HG03103 (cell line): ENCODE measurements around the gene HTR3E.

Source experiments
- ATAC-seq: cut with Tn5 transposase; IDR thresholded peaks from one replicate; pipeline ENCODE4 v1.9.1; 2021; ENCODE audit warnings: low read depth; ENCODE audit not compliant: unreplicated experiment

The HTR3E gene

DNA sequence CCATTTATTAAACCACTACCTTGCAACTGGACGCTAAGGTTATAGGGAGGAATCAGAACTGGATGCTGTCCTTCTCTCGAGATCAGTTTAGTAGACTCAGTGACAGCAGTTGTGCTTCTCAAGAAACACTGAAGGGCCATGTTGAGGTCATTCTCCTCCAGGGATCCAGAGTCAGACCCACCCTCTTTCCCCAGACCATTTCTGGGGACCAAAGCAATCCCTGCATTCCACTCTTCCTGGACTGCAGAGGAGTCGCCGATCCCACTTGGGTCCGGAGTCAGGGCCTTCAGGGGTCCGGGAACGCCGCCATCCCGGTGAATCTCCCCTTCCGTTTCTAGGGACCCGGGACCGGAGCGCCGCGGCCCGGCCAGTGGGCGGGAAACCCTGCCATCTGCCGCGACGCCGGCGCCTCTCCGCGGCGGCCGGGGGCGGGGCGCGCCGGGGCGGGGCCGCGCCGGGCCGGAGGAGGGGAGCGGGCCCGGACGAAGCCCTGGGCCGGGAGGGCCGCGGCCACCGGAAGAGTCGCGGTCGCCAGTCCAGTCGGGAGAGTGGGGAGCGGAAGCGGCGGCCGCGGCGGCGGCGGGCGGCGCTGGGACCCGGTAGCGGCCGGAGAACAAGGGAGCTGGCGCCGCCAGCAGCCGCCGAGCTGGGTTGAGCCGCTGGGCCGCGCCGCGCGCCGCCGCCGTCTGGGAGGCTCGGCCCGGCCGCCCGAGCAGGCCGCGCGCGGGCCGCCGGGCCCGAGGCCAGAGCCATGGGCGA is 58.2 kb downstream of the HTR3E start, which contains the start of gene DVL3:
DVL3 (plus strand) TSS at position 493 of the 759 bp plus-strand sequence; CDS start at position 752, 259 bp downstream.
- peak; percentile 62 for ATAC-seq

DNA sequence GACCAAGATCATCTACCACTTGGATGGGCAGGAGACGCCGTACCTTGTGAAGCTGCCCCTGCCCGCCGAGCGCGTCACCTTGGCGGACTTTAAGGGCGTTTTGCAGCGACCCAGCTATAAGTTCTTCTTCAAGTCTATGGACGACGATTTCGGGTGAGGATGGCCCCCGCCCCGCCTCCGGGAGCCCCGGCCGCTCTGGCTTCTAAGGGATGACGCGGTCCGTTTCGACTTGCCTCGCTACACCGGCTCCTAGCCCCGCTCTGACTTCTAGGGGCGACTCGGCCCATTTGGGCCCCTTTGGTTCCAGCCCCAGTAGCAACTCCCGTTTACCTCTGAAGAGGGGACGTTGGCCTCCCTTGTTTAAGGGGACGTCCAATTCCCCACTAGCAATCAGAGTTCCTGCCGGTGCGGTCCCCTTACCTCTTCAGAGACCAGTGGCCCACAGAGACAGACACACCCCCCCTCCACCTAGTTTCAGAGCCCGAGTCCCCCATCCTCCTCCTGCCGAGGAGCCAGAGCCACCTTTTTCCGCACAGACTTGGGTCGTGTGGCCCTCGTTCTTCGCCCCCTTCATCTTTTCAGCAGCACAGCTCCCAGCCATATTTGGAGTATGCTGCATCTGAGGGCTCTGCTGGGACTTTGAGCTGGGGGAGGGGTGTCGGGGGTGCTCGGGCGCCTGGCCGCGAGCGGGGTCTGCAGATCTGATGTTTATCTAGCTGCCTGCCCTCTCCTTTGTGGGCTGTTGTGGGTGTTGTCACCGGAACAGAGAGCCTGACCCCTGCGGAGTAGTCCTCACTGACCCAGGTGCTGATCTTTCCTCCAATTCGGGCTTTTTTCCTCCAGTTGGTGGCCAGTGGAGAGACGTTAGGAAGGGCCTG is 59.0 kb downstream of the HTR3E start:
- ATAC-seq: peak; percentile 8

DNA sequence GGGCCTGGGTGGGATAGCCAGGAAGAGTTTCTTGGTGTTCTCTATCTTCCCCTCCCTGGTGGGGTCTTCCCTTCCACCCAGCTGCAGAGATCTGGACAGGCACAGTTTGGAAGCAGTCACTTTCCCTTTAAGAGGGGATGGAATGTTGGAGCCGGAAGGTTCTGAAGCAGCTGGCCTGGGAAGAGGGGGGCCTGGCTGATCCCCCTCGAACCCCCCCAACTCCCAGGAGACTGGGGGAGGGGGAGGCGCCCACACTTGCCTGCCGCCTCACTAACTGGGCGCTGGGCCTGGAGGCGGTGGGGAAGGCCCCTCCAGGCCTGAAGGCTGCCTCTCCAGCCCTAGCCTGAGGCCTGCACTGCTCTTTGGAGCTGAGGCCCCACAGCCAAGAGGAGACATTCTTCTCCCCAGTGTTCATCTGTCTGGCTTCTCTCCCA is 59.7 kb downstream of the HTR3E start:
- ATAC-seq: no peak
